SK-N-MC (cell line): ENCODE results near the gene C3orf22.

Source experiments
- EZH2 ChIP-seq: fragments of 200-600 bp; sonication (generic); IDR thresholded peaks from one replicate; pipeline ENCODE4 v1.6.1; 2017; ENCODE audit warnings: antibody characterized with exemption
- FOXP2 ChIP-seq: optimal IDR thresholded peaks from 2 replicates; pipeline ENCODE3; 2011; ENCODE audit warnings: mild to moderate bottlenecking, moderate library complexity; ENCODE audit not compliant: insufficient read depth; ENCODE audit errors: extremely low read length, control extremely low read depth
- POLR2AphosphoS5 ChIP-seq: IDR thresholded peaks from 2 replicates; pipeline ENCODE4 v1.6.1; 2012; ENCODE audit warnings: mild to moderate bottlenecking, low read depth, low read length, borderline replicate concordance

DNA sequence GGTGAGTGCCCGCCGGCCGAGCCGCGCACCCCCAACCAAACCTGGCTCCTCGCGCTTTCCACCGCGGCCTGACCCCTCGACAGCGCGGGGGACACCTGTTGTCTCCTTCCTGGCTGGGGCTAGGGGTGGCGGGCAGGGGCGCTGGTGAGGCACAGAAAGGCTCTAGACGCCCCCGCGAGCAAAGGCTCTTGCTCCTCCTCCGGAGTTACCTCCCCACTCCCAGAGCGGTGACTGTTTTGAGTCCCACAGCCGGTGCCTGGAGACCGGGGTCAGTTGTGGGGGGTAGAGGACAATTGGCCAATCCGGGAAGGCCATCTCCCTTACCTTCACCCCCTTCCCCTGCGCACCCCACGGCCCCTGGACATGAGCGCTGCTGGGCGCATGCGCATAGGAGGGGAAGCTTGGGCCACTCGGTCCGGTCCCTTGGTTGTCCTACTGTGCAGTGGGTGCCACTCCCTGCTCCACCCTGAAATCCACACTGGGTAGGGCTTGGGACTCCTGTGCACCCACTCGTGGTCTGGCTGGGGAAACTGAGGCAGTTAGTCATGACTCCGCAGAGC is 34.2 kb downstream of the C3orf22 start:
- no peak for TF ChIP-seq EZH2
- no peak for TF ChIP-seq POLR2AphosphoS5
- TF ChIP-seq FOXP2 = no peak
